Activated naive CD4-positive, alpha-beta T cell treated with anti-CD3 and anti-CD28 coated beads, Interleukin-2, amount 50 U/mL, for 24 hours (primary cell): ENCODE data around the gene MAOA.

Experiments
- H3K27ac Mint-ChIP-seq: one replicate; pipeline ENCODE4 v1.8.0; 2021; ENCODE audit warnings: mild to moderate bottlenecking, mixed read lengths
- H3K27me3 Mint-ChIP-seq: one replicate; pipeline ENCODE4 v1.8.0; 2021; ENCODE audit warnings: mixed read lengths
- H3K36me3 Mint-ChIP-seq: one replicate; pipeline ENCODE4 v1.8.0; 2021; ENCODE audit warnings: mixed read lengths
- H3K4me1 Mint-ChIP-seq: one replicate; pipeline ENCODE4 v1.8.0; 2021; ENCODE audit warnings: mixed read lengths
- H3K4me3 Mint-ChIP-seq: one replicate; pipeline ENCODE4 v1.8.0; 2021; ENCODE audit warnings: mild to moderate bottlenecking, mixed read lengths
- H3K9me3 Mint-ChIP-seq: one replicate; pipeline ENCODE4 v1.8.0; 2021; ENCODE audit warnings: mixed read lengths

MAOA gene

GRCh38 chrX:43753637-43754036 is 97.5 kb downstream of the MAOA start:
- no peak overlapping the region for H3K27ac Mint-ChIP-seq
- H3K4me3 Mint-ChIP-seq, result no peak overlapping the region

DNA sequence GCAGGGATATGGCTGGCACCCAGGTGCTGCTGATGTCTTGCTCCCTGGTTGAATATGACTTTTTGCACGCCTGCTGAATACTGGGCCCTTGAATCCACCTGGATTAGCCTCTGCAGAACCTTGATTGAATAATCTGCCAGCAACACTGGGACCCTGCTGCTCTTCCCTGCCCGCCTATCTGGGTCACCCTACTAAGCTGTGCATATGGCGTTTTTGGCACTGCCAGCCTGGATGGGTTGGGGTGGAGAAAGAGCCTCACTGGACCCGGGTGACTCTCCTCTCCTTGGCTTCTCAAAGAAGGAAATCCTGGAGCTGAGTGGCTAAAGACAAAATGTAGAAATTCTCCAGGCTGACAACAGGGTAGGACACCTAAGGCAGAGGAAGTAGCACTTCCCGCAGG is 100.0 kb downstream of the MAOA start:
- Mint-ChIP-seq H3K4me3 (no peak overlapping the region), H3K27ac (no peak overlapping the region), H3K27me3 (no peaks in the 10 kb centered on the region), H3K36me3 (no peaks in the 10 kb centered on the region), H3K4me1 (no peaks in the 10 kb centered on the region), H3K9me3 (no peaks in the 10 kb centered on the region)

More at GRCh38 chrX:43753637-43754036, 97.5 kb downstream of the MAOA start:
- no peaks in the 10 kb centered on the region for H3K36me3 Mint-ChIP-seq
- no peaks in the 10 kb centered on the region for H3K9me3 Mint-ChIP-seq
- no peaks in the 10 kb centered on the region for H3K4me1 Mint-ChIP-seq
- H3K27me3 Mint-ChIP-seq, result no peaks in the 10 kb centered on the region

DNA sequence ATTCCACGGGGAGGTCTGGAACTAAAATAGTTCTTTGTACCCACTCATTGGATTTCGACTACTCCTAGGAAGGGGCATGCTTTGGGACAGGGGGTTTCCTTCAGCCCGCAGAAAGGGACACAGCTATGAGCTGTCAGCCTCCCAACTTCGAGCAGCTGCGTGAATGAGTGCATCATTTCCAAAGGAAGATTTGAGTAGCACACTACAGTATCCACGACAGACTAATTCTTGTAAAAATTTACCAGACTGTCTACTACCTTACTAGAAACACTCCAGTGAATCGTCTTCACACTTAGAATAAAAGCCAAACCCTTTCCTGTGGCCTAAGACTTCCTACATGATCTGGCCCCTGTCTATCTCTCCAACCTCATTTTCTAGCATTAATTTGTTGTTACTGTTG is 101.9 kb downstream of the MAOA start:
- H3K4me3 Mint-ChIP-seq, result no peak overlapping the region

DNA sequence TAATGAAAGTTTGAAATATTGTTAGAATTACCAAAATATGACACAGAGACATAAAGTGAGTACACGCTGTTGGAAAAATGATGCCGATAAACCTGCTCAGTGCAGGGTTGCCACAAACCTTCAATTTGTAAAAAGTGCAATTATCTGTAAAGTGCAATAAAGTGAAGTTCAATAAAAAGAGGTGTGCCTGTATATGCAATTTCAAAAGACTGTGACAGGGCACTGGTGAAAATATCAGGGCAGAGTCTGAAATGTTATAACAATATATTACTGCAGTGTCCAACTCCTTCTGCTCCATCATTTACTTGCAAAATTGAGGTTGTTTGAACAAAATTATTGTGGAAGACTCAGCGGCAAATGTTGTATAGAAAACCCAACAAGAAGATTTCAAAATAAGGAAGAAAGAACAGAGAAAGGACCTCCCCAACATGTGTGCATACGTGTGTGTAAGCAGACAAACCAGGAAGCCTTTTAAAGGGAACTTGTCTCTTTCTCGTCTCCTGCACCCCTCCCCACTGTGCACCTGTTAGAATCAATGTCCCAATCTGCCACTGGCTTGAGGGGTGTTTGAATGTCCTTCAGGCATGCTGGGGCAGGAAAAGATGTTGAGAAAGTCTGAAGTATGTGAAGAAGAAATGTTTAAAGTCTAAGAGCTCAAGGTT is 130.0 kb downstream of the MAOA start:
- Mint-ChIP-seq H3K9me3 (no peaks in the 10 kb centered on the region), H3K4me3 (no peak overlapping the region), H3K27me3 (no peaks in the 10 kb centered on the region), H3K36me3 (no peaks in the 10 kb centered on the region), H3K4me1 (no peaks in the 10 kb centered on the region), H3K27ac (no peak overlapping the region)

More for the DNA sequence above, 101.9 kb downstream of the MAOA start:
- Mint-ChIP-seq H3K9me3 (no peaks in the 10 kb centered on the region), H3K27ac (no peak overlapping the region), H3K36me3 (no peaks in the 10 kb centered on the region), H3K27me3 (no peaks in the 10 kb centered on the region), H3K4me1 (no peaks in the 10 kb centered on the region)
